Measurements from ENCODE around the gene HPS3. TPM values are rescaled to one million over a fixed set of nuclear protein-coding genes. Genes with fewer than 3 reads are reported as not detected.
"Not testable (repeated sequence)": the region's sequence is repeated elsewhere in the genome, so short reads cannot be mapped to it uniquely, and the experiment has no call there.

HPS3 gene
- 30.5 TPM for total RNA-seq
- 12.7 TPM for polyA plus RNA-seq

- WGBS, result under 1% methylated on average over 84 of the region's 84 CpGs
- H3K36me3 ChIP-seq (ENCODE audit: insufficient read depth), result no peaks in the 10 kb centered on the region
- peak; percentile 62 for DNase-seq (ENCODE audit: extremely low spot score)
- peaks cover 3% of the 10 kb centered on the region for H3K4me1 ChIP-seq (ENCODE audit: insufficient read depth)
- H3K27ac ChIP-seq (ENCODE audit: low read depth), result peak within 1 kb of the TSS; percentile 68
- H3K4me3 ChIP-seq (ENCODE audit: low read depth, low read length), result peak within 1 kb of the TSS; percentile 75
Observed at GRCh38 chr3:149129326-149130205, at the start of gene HPS3. TSS of gene HPS3 (plus strand) at chr3:149129638. CDS start at chr3:149129724, 86 bp downstream.

GRCh38 chr3:149080011-149080698 is 49.3 kb upstream of the HPS3 start:
- WGBS, result 91% methylated on average over 3 of the region's 3 CpGs
- Histone ChIP-seq H3K4me3 (ENCODE audit: low read depth, low read length) (no peak overlapping the region), H3K36me3 (ENCODE audit: insufficient read depth) (no peaks in the 10 kb centered on the region)

GRCh38 chr3:149080699-149081091 is 48.7 kb upstream of the HPS3 start:
- Histone ChIP-seq H3K4me1 (ENCODE audit: insufficient read depth) (no peaks in the 10 kb centered on the region), H3K4me3 (ENCODE audit: low read depth, low read length) (no peak overlapping the region), H3K27ac (ENCODE audit: low read depth) (no peak overlapping the region), H3K36me3 (ENCODE audit: insufficient read depth) (no peaks in the 10 kb centered on the region)
- 71% methylated on average over 2 of the region's 2 CpGs for WGBS
- DNase-seq (ENCODE audit: extremely low spot score), result no peak

More at GRCh38 chr3:149080011-149080698, 49.3 kb upstream of the HPS3 start:
- no peak for DNase-seq (ENCODE audit: extremely low spot score)
- Histone ChIP-seq H3K4me1 (ENCODE audit: insufficient read depth) (no peaks in the 10 kb centered on the region), H3K27ac (ENCODE audit: low read depth) (no peak overlapping the region)

- WGBS, result 94% methylated on average over 1 of the region's 1 CpG
- Histone ChIP-seq H3K4me1 (ENCODE audit: insufficient read depth) (no peaks in the 10 kb centered on the region), H3K27ac (ENCODE audit: low read depth) (no peak overlapping the region), H3K36me3 (ENCODE audit: insufficient read depth) (no peaks in the 10 kb centered on the region), H3K4me3 (ENCODE audit: low read depth, low read length) (no peak overlapping the region)
- DNase-seq (ENCODE audit: extremely low spot score), result no peak
Observed at GRCh38 chr3:149081772-149082171, 47.7 kb upstream of the HPS3 start.

GRCh38 chr3:149085828-149086231 is 43.6 kb upstream of the HPS3 start:
- under 1% methylated on average over 21 of the region's 21 CpGs for WGBS

GRCh38 chr3:149086232-149086988 is 43.0 kb upstream of the HPS3 start, which contains the start of gene HLTF:
TSS of gene HLTF (minus strand) at chr3:149086533. CDS start at chr3:149086336, 197 bp downstream.
- H3K36me3 ChIP-seq (ENCODE audit: insufficient read depth), result no peaks in the 10 kb centered on the region
- H3K4me1 ChIP-seq (ENCODE audit: insufficient read depth), result no peaks in the 10 kb centered on the region
- H3K4me3 ChIP-seq (ENCODE audit: low read depth, low read length), result peak within 1 kb of the TSS; percentile 64
- H3K27ac ChIP-seq (ENCODE audit: low read depth), result no peak within 1 kb of the TSS
- peak; percentile 89 for DNase-seq (ENCODE audit: extremely low spot score)
- 8% methylated on average over 57 of the region's 57 CpGs for WGBS

More at GRCh38 chr3:149085828-149086231, 43.6 kb upstream of the HPS3 start:
- Histone ChIP-seq H3K4me3 (ENCODE audit: low read depth, low read length) (peak overlapping the region; percentile 64), H3K36me3 (ENCODE audit: insufficient read depth) (no peaks in the 10 kb centered on the region), H3K27ac (ENCODE audit: low read depth) (no peak overlapping the region), H3K4me1 (ENCODE audit: insufficient read depth) (no peaks in the 10 kb centered on the region)
- no peak for DNase-seq (ENCODE audit: extremely low spot score)

GRCh38 chr3:149087208-149087607 is 42.2 kb upstream of the HPS3 start:
- WGBS, result 99% methylated on average over 15 of the region's 15 CpGs
- H3K27ac ChIP-seq (ENCODE audit: low read depth), result no peak overlapping the region

GRCh38 chr3:149089395-149089794 is 40.0 kb upstream of the HPS3 start:
- H3K4me3 ChIP-seq (ENCODE audit: low read depth, low read length), result no peak overlapping the region
- no peaks in the 10 kb centered on the region for H3K36me3 ChIP-seq (ENCODE audit: insufficient read depth)
- H3K4me1 ChIP-seq (ENCODE audit: insufficient read depth), result no peaks in the 10 kb centered on the region
- H3K27ac ChIP-seq (ENCODE audit: low read depth), result no peak overlapping the region
- no peak for DNase-seq (ENCODE audit: extremely low spot score)
- WGBS, result 77% methylated on average over 3 of the region's 3 CpGs

More at GRCh38 chr3:149087208-149087607, 42.2 kb upstream of the HPS3 start:
- H3K36me3 ChIP-seq (ENCODE audit: insufficient read depth), result no peaks in the 10 kb centered on the region
- DNase-seq (ENCODE audit: extremely low spot score), result no peak
- no peak overlapping the region for H3K4me3 ChIP-seq (ENCODE audit: low read depth, low read length)
- H3K4me1 ChIP-seq (ENCODE audit: insufficient read depth), result no peaks in the 10 kb centered on the region

- no peak overlapping the region for H3K27ac ChIP-seq (ENCODE audit: low read depth)
- DNase-seq (ENCODE audit: extremely low spot score), result no peak
- 90% methylated on average over 1 of the region's 1 CpG for WGBS
Observed at GRCh38 chr3:149090461-149090860, 39.0 kb upstream of the HPS3 start.

GRCh38 chr3:149090907-149091306 is 38.5 kb upstream of the HPS3 start:
- no peak overlapping the region for H3K27ac ChIP-seq (ENCODE audit: low read depth)
- no peaks in the 10 kb centered on the region for H3K36me3 ChIP-seq (ENCODE audit: insufficient read depth)
- H3K4me1 ChIP-seq (ENCODE audit: insufficient read depth), result no peaks in the 10 kb centered on the region
- 74% methylated on average over 3 of the region's 3 CpGs for WGBS
- DNase-seq (ENCODE audit: extremely low spot score), result no peak
- no peak overlapping the region for H3K4me3 ChIP-seq (ENCODE audit: low read depth, low read length)

More at GRCh38 chr3:149090461-149090860, 39.0 kb upstream of the HPS3 start:
- Histone ChIP-seq H3K4me1 (ENCODE audit: insufficient read depth) (no peaks in the 10 kb centered on the region), H3K4me3 (ENCODE audit: low read depth, low read length) (no peak overlapping the region), H3K36me3 (ENCODE audit: insufficient read depth) (no peaks in the 10 kb centered on the region)

GRCh38 chr3:149091983-149092382 is 37.5 kb upstream of the HPS3 start:
- Histone ChIP-seq H3K4me1 (ENCODE audit: insufficient read depth) (no peaks in the 10 kb centered on the region), H3K27ac (ENCODE audit: low read depth) (no peak overlapping the region), H3K36me3 (ENCODE audit: insufficient read depth) (no peaks in the 10 kb centered on the region), H3K4me3 (ENCODE audit: low read depth, low read length) (no peak overlapping the region)
- no peak for DNase-seq (ENCODE audit: extremely low spot score)
- WGBS, result 96% methylated on average over 4 of the region's 4 CpGs

- DNase-seq (ENCODE audit: extremely low spot score), result no peak
- Histone ChIP-seq H3K4me3 (ENCODE audit: low read depth, low read length) (no peak overlapping the region), H3K4me1 (ENCODE audit: insufficient read depth) (no peaks in the 10 kb centered on the region), H3K27ac (ENCODE audit: low read depth) (no peak overlapping the region), H3K36me3 (ENCODE audit: insufficient read depth) (no peaks in the 10 kb centered on the region)
- WGBS, result 91% methylated on average over 4 of the region's 4 CpGs
Observed at GRCh38 chr3:149095487-149095886, 34.0 kb upstream of the HPS3 start.

GRCh38 chr3:149097987-149098386 is 31.5 kb upstream of the HPS3 start:
- H3K36me3 ChIP-seq (ENCODE audit: insufficient read depth); DNase-seq (ENCODE audit: extremely low spot score); H3K4me1 ChIP-seq (ENCODE audit: insufficient read depth); H3K4me3 ChIP-seq (ENCODE audit: low read depth, low read length); H3K27ac ChIP-seq (ENCODE audit: low read depth): not testable (repeated sequence)
- WGBS, result 96% methylated on average over 19 of the region's 19 CpGs
